Measurements from ENCODE around the gene HIVEP3. TPM values are rescaled to one million over a fixed set of nuclear protein-coding genes. Genes with fewer than 3 reads are reported as not detected.

The HIVEP3 gene
- total RNA-seq, 1 experiment from 2014 or later, result 7.9 TPM

DNA sequence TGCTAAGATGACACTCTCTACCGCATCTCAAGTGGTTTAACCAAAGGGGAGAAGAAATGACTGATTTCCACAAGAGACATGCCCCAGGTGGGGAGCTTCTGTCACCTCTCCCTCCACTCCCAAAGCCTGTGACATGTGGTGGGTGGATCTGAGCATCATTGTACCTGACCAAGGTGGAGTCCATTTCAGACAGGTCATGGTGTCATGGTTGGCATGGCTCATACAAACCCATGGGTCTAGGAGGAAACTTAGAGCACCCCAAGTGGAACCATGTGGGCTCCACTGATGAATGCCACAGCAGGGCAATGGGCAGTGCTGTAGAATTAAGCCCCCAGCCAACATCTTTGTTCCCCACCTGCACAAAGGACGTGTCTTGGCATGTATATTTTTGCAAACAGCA lies 302.7 kb downstream of the HIVEP3 start:
- no peak for DNase-seq (ENCODE audit: low spot score)

DNA sequence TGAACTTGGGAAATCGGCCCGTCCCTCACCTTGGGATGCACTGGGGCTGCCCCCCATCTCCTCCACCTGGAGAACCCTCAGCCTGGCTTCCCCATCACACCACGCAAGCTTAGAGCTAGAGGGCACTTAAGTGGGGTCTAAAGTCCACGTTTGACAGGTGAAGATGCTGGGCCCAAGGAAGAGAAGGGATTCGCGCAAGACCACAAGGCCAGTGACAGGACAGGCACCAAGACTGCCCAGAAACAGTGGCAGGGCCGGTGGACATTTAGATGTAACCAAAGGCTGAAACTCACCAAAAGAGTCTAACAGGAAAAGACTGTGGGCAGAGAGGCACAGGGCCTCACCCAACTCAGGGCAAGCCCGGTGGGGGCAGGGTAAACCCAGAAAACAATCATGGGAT lies 303.4 kb downstream of the HIVEP3 start:
- no peak for DNase-seq (ENCODE audit: low spot score)

DNA sequence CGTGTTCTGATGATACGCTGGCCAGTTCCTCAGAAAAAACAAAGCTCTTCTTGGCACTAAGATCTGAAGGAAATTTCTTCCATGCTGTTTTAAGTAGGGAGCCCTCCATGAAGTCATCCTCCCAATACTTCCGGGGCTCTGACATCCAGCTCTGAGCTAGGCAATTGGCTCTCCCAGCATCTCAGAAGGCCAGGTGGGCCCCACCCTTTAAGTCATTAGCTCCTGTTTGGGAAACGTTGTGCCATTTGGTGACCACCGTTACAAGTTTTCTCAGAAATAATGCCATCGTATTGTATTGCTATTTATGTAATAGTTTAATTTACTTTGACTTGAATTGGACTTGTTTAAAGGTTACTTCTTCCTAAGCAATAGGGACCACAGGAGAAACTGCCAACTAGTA lies 303.9 kb downstream of the HIVEP3 start:
- no peak for DNase-seq (ENCODE audit: low spot score)

DNA sequence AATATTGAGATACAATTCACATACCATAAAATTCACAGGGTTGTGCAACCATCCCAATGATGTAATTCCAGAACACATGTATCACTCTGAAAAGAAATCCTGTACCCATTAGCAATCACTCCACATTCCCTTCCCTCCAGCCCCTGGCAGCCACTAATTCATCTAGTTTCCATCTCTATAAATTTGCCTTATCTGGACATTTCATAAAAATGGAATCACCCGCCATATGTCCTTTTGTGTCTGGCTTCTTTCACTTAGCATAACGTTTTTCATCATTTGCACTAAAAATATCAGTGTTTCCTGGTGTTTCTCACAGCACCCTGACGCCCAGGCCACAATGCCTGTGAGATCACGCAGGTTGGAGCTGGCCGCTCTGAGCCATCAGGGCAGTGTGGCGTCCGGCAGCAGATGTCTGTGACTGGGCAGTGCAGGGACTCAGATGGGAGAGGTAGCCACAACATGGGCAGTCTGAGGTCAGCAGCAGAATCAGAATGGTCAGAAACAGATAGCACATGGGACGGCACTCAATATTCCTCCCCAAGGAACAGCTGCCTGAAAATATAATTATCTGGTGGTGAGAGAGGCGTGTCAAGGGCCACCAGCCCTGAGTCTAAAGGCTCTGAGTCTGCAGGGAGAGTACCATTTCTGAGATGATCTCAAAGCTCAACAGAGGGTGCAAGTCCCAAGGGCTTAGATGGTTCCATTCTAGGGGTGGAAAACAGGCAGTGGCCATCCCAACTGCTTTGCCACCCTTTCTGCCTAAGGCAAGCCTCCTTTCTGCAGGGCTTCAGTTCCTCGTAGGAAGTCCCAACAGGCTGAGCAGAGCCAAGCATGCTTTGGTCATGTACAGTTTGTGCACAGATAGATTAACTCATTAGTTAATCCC lies 304.8 kb downstream of the HIVEP3 start:
- no peak for DNase-seq (ENCODE audit: low spot score)

DNA sequence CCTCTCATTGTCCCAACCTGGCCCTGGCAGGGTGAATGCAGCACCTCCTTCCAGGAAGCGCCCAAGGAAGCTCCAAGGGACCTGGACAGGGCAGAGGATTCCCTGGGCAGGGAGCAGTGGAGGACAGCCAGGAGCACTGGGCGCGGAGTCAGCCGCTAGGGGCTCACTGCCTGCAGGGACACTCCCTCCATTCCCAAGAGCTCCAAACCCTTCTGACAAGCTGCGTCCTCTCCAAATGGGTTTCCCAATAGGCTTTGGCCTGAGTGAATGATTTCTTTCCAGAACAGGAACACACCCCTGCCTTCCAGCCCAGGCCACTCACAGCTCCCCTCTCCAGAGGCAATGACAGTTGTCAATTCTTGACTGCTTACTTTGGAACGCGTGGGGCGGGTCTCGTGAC lies 305.8 kb downstream of the HIVEP3 start:
- DNase-seq (ENCODE audit: low spot score), result no peak

GRCh38 chr1:41611932-41612450 lies 306.7 kb downstream of the HIVEP3 start:
- no peak for DNase-seq (ENCODE audit: low spot score)

DNA sequence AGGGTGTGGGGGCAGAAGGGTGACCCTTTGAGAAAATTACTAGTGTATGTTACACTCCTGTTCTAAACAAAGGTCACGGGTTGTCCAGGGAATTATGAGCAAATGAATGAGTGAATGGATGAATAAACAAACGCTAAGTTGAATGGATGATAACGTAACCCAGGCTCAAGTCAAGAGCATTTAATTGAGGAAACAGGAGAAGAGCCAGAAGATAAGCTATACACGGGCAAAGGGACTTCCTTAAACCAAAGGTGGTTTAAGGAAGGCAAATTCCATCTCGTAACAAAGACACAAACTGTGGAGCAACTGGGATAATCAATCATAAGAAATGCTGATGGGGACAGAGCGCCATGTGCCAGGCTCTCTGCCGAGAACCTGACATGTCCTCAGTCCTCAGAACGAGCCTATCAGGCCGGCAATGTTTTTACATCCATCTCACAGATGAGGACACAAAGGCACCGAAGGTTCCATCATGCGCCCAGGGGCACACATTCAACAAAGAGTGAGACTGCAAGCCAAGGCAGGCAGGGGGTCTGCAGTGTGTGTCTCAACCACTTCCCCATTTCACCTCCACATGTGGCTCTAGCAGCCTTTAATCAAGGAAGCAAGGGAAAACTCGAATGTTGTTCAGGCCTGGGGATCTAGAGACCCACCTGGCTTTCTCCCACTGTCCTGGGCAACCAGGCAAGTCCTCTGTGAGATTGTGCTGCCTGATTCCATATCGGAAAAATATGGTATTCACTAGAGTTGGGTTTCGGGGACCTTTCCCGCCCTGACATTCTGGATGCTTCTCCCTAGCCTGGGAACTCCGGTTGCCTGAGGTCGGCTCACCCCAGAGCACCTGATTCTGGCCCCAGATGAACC lies 307.4 kb downstream of the HIVEP3 start:
- DNase-seq (ENCODE audit: low spot score), result no peak

DNA sequence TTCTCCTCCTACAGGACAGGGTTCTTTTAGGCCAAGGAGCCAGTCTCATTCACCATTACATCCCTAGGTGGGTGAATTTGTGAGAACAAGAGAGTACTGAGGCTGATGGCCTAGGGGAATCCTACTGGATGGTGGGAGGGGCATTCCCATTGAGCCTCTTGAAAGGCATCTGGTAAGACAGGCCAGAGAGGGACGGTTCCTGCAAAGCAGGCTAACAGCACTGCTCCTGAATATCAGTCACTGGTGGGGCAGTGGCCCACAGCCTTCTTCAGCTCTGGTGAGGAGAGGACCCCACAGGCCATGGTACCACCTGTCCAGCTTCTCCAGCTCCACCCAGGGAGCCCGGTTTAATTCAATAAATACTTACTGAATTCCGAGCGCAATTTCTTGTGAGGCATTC lies 308.4 kb downstream of the HIVEP3 start:
- DNase-seq (ENCODE audit: low spot score), result no peak

GRCh38 chr1:41609166-41609883 lies 309.4 kb downstream of the HIVEP3 start:
- DNase-seq (ENCODE audit: low spot score), result no peak

GRCh38 chr1:41608211-41608610 lies 310.5 kb downstream of the HIVEP3 start:
- DNase-seq (ENCODE audit: low spot score), result no peak

- no peak for DNase-seq (ENCODE audit: low spot score)
These were observed 310.9 kb downstream of the HIVEP3 start for GRCh38 chr1:41607808-41608207.

DNA sequence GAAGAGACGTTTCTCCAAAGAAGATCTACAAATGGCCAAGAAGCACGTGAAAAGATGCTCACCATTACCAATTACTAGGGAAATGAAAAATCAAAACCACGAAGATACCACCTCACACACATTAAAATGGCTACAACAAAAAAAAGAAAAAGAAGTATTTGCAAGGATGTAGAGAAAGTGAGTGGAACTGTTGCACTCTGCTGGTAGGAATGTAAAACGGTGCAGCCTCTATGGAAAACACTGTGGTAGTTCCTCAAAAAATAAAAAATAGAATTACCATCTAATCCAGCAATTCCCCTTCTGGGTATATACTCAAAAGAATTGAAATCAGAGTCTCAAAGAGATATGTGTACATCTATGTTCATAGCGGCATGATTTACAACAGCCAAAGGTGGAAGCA lies 318.8 kb downstream of the HIVEP3 start:
- DNase-seq (ENCODE audit: low spot score), result no peak

DNA sequence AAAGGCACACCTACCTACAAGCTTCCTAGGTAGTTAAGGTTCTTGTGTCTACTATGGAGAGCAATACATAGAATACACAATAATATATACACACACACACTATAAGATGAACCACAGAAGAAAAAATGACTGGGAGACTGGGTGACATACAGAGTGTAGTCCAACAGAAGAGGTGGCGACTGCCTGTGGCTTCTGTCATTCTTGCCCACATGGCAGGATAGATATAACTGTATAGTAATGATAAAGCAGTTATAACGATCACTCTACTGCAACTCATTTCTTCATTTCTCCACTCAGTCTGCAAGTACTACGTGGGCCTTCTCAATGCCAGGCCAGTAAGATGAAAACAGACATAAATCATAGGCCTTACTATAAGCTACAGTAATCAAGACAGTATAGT lies 320.4 kb downstream of the HIVEP3 start:
- DNase-seq (ENCODE audit: low spot score), result no peak

GRCh38 chr1:41592451-41593125 lies 326.1 kb downstream of the HIVEP3 start:
- DNase-seq (ENCODE audit: low spot score), result no peak

DNA sequence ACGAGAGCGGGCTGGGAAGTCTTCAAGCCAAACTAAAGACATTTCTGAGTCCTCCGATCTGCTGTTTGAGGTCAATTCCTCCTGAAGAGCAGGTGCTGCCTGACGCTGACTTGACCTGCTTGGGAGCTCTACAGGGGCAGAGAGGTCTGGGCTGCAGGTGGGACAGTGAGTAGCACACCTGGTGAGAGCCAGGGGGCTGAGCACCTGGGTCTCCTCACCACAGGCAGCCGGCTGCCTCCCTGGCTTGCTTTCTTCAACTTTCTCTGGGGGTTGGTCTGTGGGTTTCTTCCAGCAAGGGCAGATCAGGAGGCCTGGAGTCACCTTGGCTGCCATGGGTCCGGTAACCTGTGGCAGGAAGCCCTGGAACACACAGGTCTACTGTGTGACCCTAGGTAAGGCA lies 326.8 kb downstream of the HIVEP3 start:
- DNase-seq (ENCODE audit: low spot score), result no peak

DNA sequence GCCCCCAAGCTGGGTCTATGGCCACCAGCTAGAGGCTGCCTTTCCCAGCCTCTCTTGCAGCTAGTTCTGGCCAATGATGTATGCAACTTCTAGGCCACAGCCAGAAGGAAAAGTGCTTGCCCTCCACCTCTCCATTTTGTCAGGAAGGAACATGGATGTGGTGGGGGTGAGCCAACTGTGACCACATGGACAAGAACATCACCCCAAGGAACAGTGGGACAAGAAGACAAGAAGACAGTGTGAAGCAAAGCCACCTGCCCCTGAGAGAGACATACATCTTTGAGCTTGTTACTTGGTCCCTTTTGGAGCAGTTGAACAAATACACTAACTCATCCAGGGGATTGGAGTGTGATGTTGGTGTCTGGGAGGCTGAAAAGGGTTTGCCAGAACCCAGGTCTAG lies 328.4 kb downstream of the HIVEP3 start:
- no peak for DNase-seq (ENCODE audit: low spot score)

- DNase-seq (ENCODE audit: low spot score), result no peak
These were observed 329.3 kb downstream of the HIVEP3 start for GRCh38 chr1:41589395-41589794.

GRCh38 chr1:41588334-41588875 lies 330.3 kb downstream of the HIVEP3 start:
- no peak for DNase-seq (ENCODE audit: low spot score)

GRCh38 chr1:41587791-41588190 lies 330.9 kb downstream of the HIVEP3 start:
- no peak for DNase-seq (ENCODE audit: low spot score)

DNA sequence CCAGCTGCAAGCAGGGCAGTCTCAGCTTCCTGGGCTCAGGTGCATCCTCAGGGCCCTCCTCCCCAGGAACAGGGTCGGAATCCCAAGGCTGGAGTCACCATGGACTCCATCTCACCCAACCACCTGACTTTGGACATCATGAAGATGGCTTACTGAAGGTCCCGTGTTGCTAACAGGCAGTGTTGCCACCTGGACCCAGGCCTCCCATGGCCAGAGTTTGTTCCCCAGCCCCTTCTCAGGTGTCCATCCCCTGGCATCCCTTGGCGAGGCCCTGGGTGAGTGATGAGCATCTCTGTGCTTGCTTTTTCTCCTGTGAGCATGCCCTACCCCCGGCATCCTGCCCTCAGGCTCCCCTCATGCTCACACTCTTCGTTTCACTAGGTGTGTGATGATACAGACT lies 332.5 kb downstream of the HIVEP3 start:
- no peak for DNase-seq (ENCODE audit: low spot score)

Measured in A172 (cell line).